ENCODE data around the gene EYS. TPM values are rescaled to one million over a fixed set of nuclear protein-coding genes. Genes with fewer than 3 reads are reported as not detected.

EYS gene
- total RNA-seq, 1 donor from 2014 or later = not detected

GRCh38 chr6:64010010-64010409 is 1697.0 kb downstream of the EYS start:
- no peak for DNase-seq (ENCODE audit: low spot score)
- no peaks in the 10 kb centered on the region for H3K9me3 Mint-ChIP-seq (ENCODE audit: unreplicated experiment)
- H3K27ac Mint-ChIP-seq (ENCODE audit: unreplicated experiment) = no peak overlapping the region
- no peak for TF ChIP-seq CTCF (IDR thresholded peaks at IDR 0.05; ENCODE audit: unreplicated experiment)
- H3K36me3 Mint-ChIP-seq (ENCODE audit: low read depth, unreplicated experiment) = no peaks in the 10 kb centered on the region
- no peak overlapping the region for H3K4me3 Mint-ChIP-seq (ENCODE audit: unreplicated experiment)
- H3K27me3 Mint-ChIP-seq (ENCODE audit: unreplicated experiment) = no peaks in the 10 kb centered on the region
- H3K4me1 Mint-ChIP-seq (ENCODE audit: unreplicated experiment) = no peaks in the 10 kb centered on the region

- Mint-ChIP-seq H3K4me3 (ENCODE audit: unreplicated experiment) (no peak overlapping the region), H3K27me3 (ENCODE audit: unreplicated experiment) (no peaks in the 10 kb centered on the region), H3K27ac (ENCODE audit: unreplicated experiment) (no peak overlapping the region), H3K4me1 (ENCODE audit: unreplicated experiment) (no peaks in the 10 kb centered on the region), H3K9me3 (ENCODE audit: unreplicated experiment) (no peaks in the 10 kb centered on the region), H3K36me3 (ENCODE audit: low read depth, unreplicated experiment) (no peaks in the 10 kb centered on the region)
- DNase-seq (ENCODE audit: low spot score) = no peak
- no peak for TF ChIP-seq CTCF (IDR thresholded peaks at IDR 0.05; ENCODE audit: unreplicated experiment)
These were observed 1700.8 kb downstream of the EYS start for GRCh38 chr6:64006246-64006645.

GRCh38 chr6:64000818-64001491 is 1706.1 kb downstream of the EYS start:
- no peak overlapping the region for H3K4me3 Mint-ChIP-seq (ENCODE audit: unreplicated experiment)
- no peaks in the 10 kb centered on the region for H3K27me3 Mint-ChIP-seq (ENCODE audit: unreplicated experiment)
- TF ChIP-seq CTCF (IDR thresholded peaks at IDR 0.05; ENCODE audit: unreplicated experiment) = no peak
- H3K27ac Mint-ChIP-seq (ENCODE audit: unreplicated experiment) = no peak overlapping the region
- H3K4me1 Mint-ChIP-seq (ENCODE audit: unreplicated experiment) = no peaks in the 10 kb centered on the region
- H3K9me3 Mint-ChIP-seq (ENCODE audit: unreplicated experiment) = no peaks in the 10 kb centered on the region
- DNase-seq (ENCODE audit: low spot score) = no peak
- H3K36me3 Mint-ChIP-seq (ENCODE audit: low read depth, unreplicated experiment) = no peaks in the 10 kb centered on the region

- no peak for DNase-seq (ENCODE audit: low spot score)
- Mint-ChIP-seq H3K27me3 (ENCODE audit: unreplicated experiment) (no peaks in the 10 kb centered on the region), H3K9me3 (ENCODE audit: unreplicated experiment) (no peaks in the 10 kb centered on the region), H3K4me3 (ENCODE audit: unreplicated experiment) (no peak overlapping the region), H3K4me1 (ENCODE audit: unreplicated experiment) (no peaks in the 10 kb centered on the region), H3K36me3 (ENCODE audit: low read depth, unreplicated experiment) (no peaks in the 10 kb centered on the region), H3K27ac (ENCODE audit: unreplicated experiment) (no peak overlapping the region)
- no peak for TF ChIP-seq CTCF (IDR thresholded peaks at IDR 0.05; ENCODE audit: unreplicated experiment)
These were observed 1707.4 kb downstream of the EYS start for GRCh38 chr6:63999613-64000012.

GRCh38 chr6:63998991-63999390 is 1708.0 kb downstream of the EYS start:
- no peaks in the 10 kb centered on the region for H3K9me3 Mint-ChIP-seq (ENCODE audit: unreplicated experiment)

More at GRCh38 chr6:63998991-63999390, 1708.0 kb downstream of the EYS start:
- Mint-ChIP-seq H3K27me3 (ENCODE audit: unreplicated experiment) (no peaks in the 10 kb centered on the region), H3K27ac (ENCODE audit: unreplicated experiment) (no peak overlapping the region), H3K4me3 (ENCODE audit: unreplicated experiment) (no peak overlapping the region), H3K36me3 (ENCODE audit: low read depth, unreplicated experiment) (no peaks in the 10 kb centered on the region), H3K4me1 (ENCODE audit: unreplicated experiment) (no peaks in the 10 kb centered on the region)
- no peak for DNase-seq (ENCODE audit: low spot score)
- no peak for TF ChIP-seq CTCF (IDR thresholded peaks at IDR 0.05; ENCODE audit: unreplicated experiment)

Measured in endothelial cell (in vitro differentiated cells).